Left ventricle myocardium inferior (tissue), 1 donor: ENCODE data around the gene RAMP3. TPM values are rescaled to one million over a fixed set of nuclear protein-coding genes. Genes with fewer than 3 reads are reported as not detected.

Experiments
- DNase-seq: peaks from one replicate; pipeline ENCODE4 v3.0.0-alpha.2; 2020
- H3K27ac ChIP-seq: fragments of 200-600 bp; replicated peaks from 2 replicates; pipeline ENCODE4 v1.8.0; 2021
- H3K27me3 ChIP-seq: fragments of 200-600 bp; 2 replicates; pipeline ENCODE4 v1.8.0; 2021; ENCODE audit warnings: low read depth
- H3K36me3 ChIP-seq: fragments of 200-600 bp; 2 replicates; pipeline ENCODE4 v1.8.0; 2021
- H3K4me1 ChIP-seq: fragments of 200-600 bp; 2 replicates; pipeline ENCODE4 v1.8.0; 2021
- H3K4me3 ChIP-seq: fragments of 200-600 bp; 2 replicates; pipeline ENCODE4 v1.8.0; 2021; ENCODE audit warnings: mild to moderate bottlenecking, moderate library complexity
- H3K9me3 ChIP-seq: fragments of 200-600 bp; replicated peaks from 2 replicates; pipeline ENCODE4 v1.8.0; 2021
- CTCF ChIP-seq: fragments of 200-600 bp; IDR thresholded peaks from 2 replicates; pipeline ENCODE4 v1.8.0; 2021; ENCODE audit warnings: antibody characterized with exemption, mild to moderate bottlenecking, borderline replicate concordance
- intact Hi-C: fragments of 100-400 bp; cut with micrococcal nuclease; formaldehyde crosslinking; loops from one replicate; pipeline ENCODE4 v1.11.0; 2022
- total RNA-seq: library from RNA; stranded (reverse); fragmentation: NEBNext Ultra II Directional; extraction: Animal tissue kit (Norgen Biotek cat#: 25700); gene quantifications from one replicate; pipeline ENCODE4 v1.2.1, GENCODE V29; 2021
- donor health status: DM: no; HTN: yes; CAD: no; lungs with severe emphysema.

RAMP3 gene
- total RNA-seq, 1 donor from 2014 or later: 30.7 TPM

- intact Hi-C loops: no loop called here
- Histone ChIP-seq H3K27me3 (peaks cover 6% of the 10 kb centered on the region), H3K27ac (peak overlapping the region; percentile 45), H3K9me3 (no peaks in the 10 kb centered on the region), H3K36me3 (peaks cover 5% of the 10 kb centered on the region), H3K4me3 (no peak overlapping the region), H3K4me1 (peaks cover 19% of the 10 kb centered on the region)
- no peak for TF ChIP-seq CTCF
- DNase-seq: no peak
These were observed 31.1 kb downstream of the RAMP3 start for GRCh38 chr7:45188736-45189135.

GRCh38 chr7:45189151-45189970 is 31.8 kb downstream of the RAMP3 start:
- no peak for TF ChIP-seq CTCF
- intact Hi-C loops: no loop called here
- peaks cover 15% of the 10 kb centered on the region for H3K4me1 ChIP-seq
- DNase-seq: no peak
- peaks cover 5% of the 10 kb centered on the region for H3K36me3 ChIP-seq
- H3K9me3 ChIP-seq: no peaks in the 10 kb centered on the region
- H3K27me3 ChIP-seq: peaks cover 6% of the 10 kb centered on the region
- no peak overlapping the region for H3K4me3 ChIP-seq
- peak overlapping the region; percentile 45 for H3K27ac ChIP-seq

GRCh38 chr7:45190406-45191165 is 33.0 kb downstream of the RAMP3 start:
- peaks cover 6% of the 10 kb centered on the region for H3K27me3 ChIP-seq
- DNase-seq: no peak
- intact Hi-C loops: no loop called here
- peaks cover 5% of the 10 kb centered on the region for H3K36me3 ChIP-seq
- peaks cover 15% of the 10 kb centered on the region for H3K4me1 ChIP-seq
- H3K27ac ChIP-seq: peak overlapping the region; percentile 37
- H3K9me3 ChIP-seq: no peaks in the 10 kb centered on the region
- no peak overlapping the region for H3K4me3 ChIP-seq
- no peak for TF ChIP-seq CTCF

GRCh38 chr7:45191396-45191795 is 33.8 kb downstream of the RAMP3 start:
- TF ChIP-seq CTCF: no peak
- Histone ChIP-seq H3K9me3 (no peaks in the 10 kb centered on the region), H3K27me3 (peaks cover 6% of the 10 kb centered on the region), H3K27ac (peak overlapping the region; percentile 37), H3K4me1 (peaks cover 15% of the 10 kb centered on the region), H3K36me3 (peaks cover 5% of the 10 kb centered on the region), H3K4me3 (no peak overlapping the region)
- intact Hi-C loops: no loop called here
- DNase-seq: no peak

- TF ChIP-seq CTCF: no peak
- no peak overlapping the region for H3K4me3 ChIP-seq
- H3K9me3 ChIP-seq: no peaks in the 10 kb centered on the region
- peaks cover 6% of the 10 kb centered on the region for H3K27me3 ChIP-seq
- intact Hi-C loops: no loop called here
- H3K36me3 ChIP-seq: no peaks in the 10 kb centered on the region
- peaks cover 15% of the 10 kb centered on the region for H3K4me1 ChIP-seq
- DNase-seq: no peak
- H3K27ac ChIP-seq: peak overlapping the region; percentile 50
These were observed 35.0 kb downstream of the RAMP3 start for GRCh38 chr7:45192621-45193041.
